Activated CD8-positive, alpha-beta memory T cell treated with anti-CD3 and anti-CD28 coated beads, Interleukin-2, amount 50 U/mL, for 1 hour (primary cell): Measurements from ENCODE around the gene ADAM23.

Experiments
- DNase-seq: peaks from one replicate; pipeline ENCODE4 v3.0.0-alpha.2; 2020; ENCODE audit errors: extremely low read depth

ADAM23 gene

DNA sequence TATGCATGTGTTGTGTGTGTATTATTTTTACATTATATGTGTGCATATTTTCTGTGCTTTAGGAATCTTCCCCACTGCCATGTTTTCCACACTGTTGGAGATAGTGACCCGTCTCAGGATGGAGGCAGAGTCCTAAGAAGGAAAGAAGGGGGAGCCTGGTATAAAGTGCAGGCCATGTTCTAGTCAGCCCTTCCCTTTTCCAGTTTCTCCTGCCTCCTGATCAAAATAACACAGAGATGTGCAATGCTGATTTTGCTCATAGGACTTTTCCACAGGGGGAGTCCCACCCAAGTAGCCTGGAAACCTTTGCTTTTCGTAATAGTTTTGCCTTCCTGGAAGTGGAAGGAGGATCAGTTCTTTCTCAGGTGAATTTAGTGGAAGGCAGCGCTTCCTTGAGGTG is 126.1 kb downstream of the ADAM23 start:
- DNase-seq, result no peak

DNA sequence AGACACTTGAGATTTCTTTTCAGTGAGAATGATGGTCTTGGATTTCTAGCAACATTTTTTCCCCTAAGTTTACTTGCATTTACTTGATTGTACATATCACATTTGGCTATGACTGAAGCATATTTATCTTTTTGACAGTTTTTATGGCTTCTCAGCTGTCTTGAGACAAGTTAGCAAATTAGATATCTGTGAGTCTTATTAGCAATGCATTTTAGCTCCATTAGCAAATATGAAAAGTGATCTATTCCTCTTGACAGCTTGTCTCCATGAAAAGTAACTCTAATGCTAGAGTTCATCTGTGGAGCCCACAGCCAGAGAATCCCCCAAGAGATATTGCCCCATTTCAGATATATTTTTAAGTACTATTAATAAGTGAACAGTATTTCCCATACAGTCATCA is 126.9 kb downstream of the ADAM23 start:
- no peak for DNase-seq

DNA sequence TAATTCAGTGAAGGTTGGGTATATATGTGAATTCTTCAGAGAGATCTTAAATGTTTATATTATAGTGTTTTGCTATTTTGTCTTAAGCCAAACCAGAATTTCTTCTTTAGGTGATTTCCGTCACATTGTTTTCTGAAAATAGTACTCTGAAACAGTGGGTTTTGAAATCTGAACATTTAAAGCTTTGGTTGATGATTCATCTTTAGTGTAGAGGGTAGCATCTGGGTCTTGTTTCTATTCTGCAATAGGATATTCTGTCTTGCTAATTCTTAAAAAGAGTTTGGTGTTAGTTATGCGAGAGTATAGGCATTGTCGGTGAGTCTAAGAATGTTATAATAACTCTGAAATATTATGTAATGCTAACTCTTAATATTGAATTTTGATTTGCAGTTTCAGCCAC is 129.4 kb downstream of the ADAM23 start:
- DNase-seq, result no peak

GRCh38 chr2:206573793-206574192 is 130.5 kb downstream of the ADAM23 start:
- DNase-seq, result no peak

DNA sequence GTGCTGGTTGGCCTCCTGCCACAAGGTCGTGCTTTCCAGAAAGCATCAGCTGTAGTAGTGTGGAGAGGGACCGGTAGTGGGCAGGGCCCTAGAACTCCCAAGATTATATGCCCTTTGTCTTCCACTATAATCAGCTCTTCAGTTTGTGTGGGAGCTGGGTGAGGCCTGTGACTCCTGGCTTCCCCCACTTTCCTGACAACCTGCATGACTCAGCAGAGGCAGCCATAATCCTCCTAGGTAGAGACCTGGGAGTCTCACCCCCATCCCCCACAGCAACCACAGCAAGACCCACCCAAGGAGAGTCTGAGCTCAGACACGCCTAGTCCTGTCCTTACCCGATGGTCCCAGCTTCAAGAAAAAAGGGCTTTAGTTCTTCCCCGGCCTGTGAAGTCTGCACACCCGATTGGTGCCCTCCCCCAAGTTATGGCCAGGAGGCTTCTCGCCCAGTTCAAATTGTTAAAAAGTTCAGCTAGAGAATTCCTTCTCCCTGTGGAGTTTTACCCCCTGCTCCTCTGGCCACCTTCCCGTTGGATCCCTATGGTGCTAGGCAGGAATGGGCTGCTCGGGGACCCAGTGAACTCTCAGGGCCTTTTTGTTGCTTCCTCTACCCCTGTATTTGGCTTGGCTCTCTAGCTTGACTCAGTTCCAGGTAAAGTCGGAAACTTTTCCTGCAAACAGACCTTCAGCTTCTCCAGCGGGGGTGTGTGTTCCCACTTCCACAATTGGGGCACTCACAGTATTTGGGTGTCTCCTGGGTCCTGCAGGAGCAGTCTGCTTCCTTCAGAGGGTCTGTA is 141.2 kb downstream of the ADAM23 start:
- no peak for DNase-seq

GRCh38 chr2:206585335-206585734 is 142.0 kb downstream of the ADAM23 start:
- no peak for DNase-seq

DNA sequence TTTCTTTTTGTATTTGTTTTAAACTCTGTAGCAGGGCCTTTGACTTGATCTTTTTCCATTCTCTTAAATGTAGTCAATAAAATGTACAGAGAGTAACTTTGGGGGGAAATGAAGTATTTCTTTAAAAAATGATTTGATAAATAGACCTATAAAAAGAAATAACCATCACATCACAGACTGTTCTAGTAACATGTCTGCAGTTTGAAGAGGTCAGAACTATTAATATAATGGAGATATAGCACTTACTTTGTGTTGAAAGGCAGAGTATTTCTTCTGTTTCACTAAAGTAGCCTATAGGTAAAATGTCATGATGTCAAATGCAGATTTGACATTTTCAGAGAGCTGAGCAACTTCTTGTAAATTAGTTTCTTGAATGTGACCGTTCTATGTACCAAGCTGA is 143.3 kb downstream of the ADAM23 start:
- DNase-seq, result no peak

DNA sequence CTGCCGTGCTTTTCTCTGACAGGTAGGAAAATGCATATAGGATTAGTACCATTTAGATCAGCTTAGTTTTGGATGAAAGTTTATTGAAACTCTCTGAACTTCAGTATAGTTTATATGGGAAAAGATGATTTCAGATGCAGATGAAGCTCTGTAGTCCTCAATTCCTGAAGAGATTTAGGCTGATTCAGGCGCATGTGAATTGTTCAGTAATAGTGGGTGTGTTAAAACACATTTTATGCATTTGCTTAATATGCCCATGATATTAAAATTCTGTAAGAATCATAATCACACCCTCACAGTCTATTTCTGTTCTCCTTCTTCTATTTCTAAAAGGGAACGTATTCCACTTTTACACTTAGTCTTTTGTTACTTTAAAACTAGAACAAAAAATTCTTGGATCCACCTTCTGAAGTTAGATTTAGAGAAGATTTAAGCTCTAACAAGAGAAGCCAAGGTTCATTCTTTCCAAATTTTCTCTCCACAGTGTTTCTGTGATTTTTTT is 154.4 kb downstream of the ADAM23 start:
- no peak for DNase-seq

- no peak for DNase-seq
Observed at GRCh38 chr2:206603243-206603642, 159.9 kb downstream of the ADAM23 start.

DNA sequence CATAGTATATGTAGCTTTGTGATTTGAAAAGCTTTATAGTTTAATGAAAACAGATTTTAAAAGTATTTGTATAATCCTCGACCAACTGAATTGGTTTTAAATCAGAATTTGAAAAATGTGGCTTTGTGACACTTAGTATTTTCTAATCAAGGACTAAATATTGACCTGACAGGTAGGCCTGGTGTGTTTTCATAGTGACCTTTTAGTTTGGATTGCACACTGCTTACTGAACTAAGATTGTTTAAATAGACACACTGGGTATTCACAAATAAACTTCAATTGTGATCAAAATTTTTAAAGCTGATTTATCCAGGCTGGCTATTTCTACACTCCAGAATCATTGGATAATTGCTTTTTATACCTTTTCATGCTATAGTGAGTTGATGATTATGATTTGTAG is 167.1 kb downstream of the ADAM23 start:
- no peak for DNase-seq

- DNase-seq, result no peak
Observed at GRCh38 chr2:206611191-206611590, 167.9 kb downstream of the ADAM23 start.

DNA sequence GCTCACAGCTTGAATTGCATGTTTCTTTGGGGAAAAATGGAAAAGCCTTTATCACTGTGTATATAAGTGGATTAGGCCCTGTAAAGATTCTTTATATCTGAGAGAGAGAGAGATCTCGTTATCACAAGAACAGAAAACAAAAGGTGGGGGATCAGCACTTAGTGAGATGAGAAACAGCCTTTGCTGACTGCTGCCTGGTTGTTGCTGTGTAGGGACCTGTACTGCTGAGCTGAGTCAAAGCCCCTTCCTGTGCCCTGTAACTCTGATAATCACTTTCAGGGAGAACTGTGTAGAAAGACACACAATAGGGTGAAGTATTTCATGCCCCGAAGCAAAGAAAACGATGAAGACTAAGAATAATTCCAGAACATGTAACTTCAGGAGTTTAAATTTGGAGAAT is 168.4 kb downstream of the ADAM23 start:
- DNase-seq, result no peak

DNA sequence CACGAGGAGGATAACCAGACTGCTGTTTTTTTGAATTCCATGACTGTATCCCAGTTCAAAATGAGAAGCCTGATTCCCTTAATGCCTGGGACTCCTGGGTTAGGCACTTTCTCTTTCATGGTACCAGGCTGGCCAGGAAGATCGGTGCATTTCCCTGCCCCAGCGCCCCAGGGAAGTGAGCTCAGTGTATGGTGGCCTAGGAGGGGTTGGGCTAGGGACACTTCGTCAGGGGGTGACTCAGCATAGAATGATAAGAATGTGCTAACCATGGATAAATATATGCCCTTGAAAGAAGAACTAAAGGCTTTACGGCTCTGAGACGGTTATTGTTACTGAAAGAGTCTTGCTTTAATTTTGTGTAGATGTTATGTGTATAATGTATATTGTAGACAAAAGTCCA is 171.5 kb downstream of the ADAM23 start:
- no peak for DNase-seq

- DNase-seq, result no peak
Observed at GRCh38 chr2:206615417-206616089, 172.2 kb downstream of the ADAM23 start.

DNA sequence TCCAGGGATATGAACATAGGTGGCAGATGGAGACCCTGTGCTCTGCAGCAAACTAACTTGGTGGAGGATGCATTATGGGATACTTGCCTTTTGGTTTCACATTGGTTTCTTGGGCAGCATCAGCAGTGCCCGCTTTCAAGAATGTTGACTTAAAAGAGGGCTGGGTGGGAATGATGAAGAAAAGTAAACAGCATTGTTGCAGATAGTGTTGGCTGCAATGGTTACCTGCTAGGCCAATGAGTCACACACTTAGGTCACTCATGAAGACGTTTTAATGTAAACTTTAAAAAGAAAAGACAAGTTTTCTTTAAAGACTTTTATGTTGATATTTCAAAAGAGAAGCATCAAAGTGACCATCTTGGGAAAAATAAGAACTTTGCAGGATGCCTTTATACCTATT is 172.8 kb downstream of the ADAM23 start:
- no peak for DNase-seq

GRCh38 chr2:206619011-206619410 is 175.7 kb downstream of the ADAM23 start:
- DNase-seq, result no peak

- no peak for DNase-seq
Observed at GRCh38 chr2:206626108-206626507, 182.8 kb downstream of the ADAM23 start.

DNA sequence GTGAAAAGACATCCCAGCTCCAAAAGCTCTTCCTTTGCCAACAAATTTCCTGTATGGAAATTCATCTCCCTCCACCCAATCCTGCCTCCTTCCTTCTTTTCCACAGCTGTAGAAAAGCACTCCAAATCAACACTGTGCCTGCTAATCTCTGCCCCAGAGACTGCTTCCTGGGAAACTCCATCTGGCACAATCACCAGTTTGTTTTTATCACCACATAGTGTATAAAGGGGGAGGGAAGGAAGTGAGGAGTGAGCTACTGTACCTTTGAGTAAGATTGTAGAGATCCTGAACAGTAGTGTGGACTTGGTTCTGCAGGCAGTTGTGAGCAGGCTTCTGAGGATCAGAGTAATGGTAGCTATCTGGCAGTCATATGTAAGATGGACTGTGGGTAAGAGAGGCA is 184.3 kb downstream of the ADAM23 start:
- DNase-seq, result no peak

- no peak for DNase-seq
Observed at GRCh38 chr2:206631340-206631739, 188.0 kb downstream of the ADAM23 start.

DNA sequence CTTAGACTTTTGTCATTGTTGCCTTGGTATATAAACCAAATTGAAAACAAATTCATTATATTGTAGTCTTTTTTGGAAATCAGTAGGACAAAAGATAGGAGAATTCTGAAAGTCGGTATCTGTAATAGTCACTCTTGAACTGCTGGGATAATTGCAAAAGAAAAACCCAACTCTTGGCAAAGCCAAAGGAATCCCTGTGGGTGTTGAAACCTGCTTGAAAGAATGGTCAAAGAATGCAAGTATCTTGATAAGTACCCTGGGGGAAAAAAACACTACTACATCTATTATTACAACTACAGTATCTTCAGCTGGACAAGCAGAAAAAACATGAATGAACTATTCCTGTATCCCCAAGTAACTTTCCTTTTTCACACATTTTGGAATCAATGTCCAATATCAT is 191.7 kb downstream of the ADAM23 start:
- DNase-seq, result no peak

DNA sequence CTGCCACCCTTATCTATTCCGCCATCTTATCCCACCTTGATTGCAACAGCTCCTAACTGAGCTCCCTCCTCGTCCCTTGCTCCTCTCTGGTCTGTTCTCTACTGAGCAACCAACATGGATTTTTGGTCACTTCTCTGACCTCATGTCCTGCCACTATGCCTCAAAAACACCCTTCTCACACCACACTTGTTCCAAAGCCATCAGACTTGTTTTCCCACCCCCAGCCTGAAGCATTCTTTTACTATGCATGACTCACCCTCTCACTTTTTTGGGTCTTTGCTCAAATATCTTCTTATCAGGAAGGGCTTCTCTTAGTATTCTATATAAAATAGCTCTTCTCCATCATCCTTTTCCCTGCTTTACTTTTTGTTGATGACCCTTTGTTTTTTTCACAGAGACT is 196.3 kb downstream of the ADAM23 start:
- no peak for DNase-seq

- no peak for DNase-seq
Observed at GRCh38 chr2:206641226-206641625, 197.9 kb downstream of the ADAM23 start.
